ENCODE results near the gene TMEM117. TPM values are rescaled to one million over a fixed set of nuclear protein-coding genes. Genes with fewer than 3 reads are reported as not detected.

TMEM117 gene
- polyA plus RNA-seq, 1 experiment = 4.3 TPM

DNA sequence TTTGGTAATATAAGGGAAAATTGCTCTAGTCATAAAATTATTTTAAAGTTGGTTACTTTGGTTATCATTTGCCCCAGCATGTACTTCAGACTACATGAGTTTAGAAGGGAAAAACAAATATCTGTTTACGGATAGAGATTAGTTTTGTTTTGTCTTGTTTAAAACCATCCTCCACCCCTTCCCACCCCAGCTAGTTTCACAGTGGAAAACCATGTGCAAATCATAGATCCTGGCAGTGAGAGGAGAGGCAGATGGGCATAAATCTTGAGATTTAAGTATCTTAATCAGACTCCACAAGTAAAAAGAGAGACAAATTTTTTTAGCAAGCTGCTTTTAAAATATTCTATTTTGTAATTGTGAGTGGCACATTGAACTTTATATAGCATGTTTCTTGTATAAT, 424.7 kb downstream of the TMEM117 start:
- CTCF ChIA-PET = interaction anchor here (0.8 kb wide), 1 partner anchor 16 kb away, joined by 4 read pairs; no protein-coding TSS in a partner anchor
- TF ChIP-seq CTCF (IDR thresholded peaks at IDR 0.05; ENCODE audit: insufficient read depth, low read depth, low read length) = no peak
- Histone ChIP-seq H3K27me3 (ENCODE audit: control insufficient read depth, insufficient read depth, low read length) (no peaks in the 10 kb centered on the region), H3K36me3 (ENCODE audit: control insufficient read depth, insufficient read depth, low read length) (no peaks in the 10 kb centered on the region), H3K4me3 (ENCODE audit: low read depth, low read length) (no peak overlapping the region)
- no peak for DNase-seq (ENCODE audit: low read depth)
- POLR2A ChIA-PET = no interaction called here

DNA sequence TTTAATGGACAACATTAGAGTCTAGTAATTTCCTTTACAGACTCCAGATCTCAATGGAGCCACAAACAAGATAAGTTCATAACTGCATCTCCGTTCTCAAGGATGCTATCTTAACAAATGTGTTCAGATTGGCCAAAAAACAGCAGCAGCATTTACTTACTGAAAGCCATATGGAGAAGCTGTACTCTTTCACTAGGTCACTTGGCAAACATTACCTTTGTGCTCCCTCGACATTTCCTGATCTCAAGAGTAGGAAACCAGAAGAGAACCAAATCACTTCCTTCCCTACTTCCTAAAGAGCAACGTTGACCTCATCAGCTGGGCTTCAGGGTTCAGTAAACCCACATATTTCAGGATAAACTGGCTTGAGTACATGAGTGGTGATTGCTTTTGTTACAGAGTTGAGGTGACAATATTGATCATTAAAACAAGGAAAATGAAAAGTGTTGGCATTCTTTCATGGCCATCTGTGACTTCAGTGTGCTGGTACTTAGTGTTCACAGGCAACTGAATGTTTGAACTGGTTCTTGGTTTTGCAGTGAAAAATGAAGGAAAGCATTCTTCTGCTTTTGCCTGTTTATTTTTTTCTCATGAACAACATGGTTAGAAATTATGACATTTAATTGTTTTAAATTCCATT, 449.6 kb downstream of the TMEM117 start:
- Histone ChIP-seq H3K4me3 (ENCODE audit: low read depth, low read length) (no peak overlapping the region), H3K27me3 (ENCODE audit: control insufficient read depth, insufficient read depth, low read length) (no peaks in the 10 kb centered on the region), H3K36me3 (ENCODE audit: control insufficient read depth, insufficient read depth, low read length) (no peaks in the 10 kb centered on the region)
- DNase-seq (ENCODE audit: low read depth) = no peak
- no peak for TF ChIP-seq CTCF (IDR thresholded peaks at IDR 0.05; ENCODE audit: insufficient read depth, low read depth, low read length)
- POLR2A ChIA-PET = no interaction called here
- CTCF ChIA-PET = no interaction called here

DNA sequence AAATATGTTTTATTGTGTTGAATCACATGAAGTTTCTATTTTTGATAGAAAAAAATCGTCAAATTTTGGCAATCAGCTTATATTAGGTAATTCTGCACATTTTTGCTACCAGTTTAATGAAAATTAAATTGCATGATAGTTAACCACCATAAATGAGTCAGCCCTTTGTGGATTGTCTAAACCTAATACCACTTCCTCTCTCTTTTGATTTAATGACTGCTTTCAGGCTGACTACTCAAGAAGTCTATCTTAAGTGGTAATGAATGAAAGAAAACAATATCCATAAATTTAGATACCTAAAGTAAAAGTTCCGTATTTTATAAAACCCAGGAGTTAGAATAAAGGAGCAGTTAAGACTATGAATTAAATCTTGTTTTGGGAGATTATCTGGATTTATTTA, 450.5 kb downstream of the TMEM117 start:
- ChIA-PET CTCF (no interaction called here), POLR2A (no interaction called here)
- Histone ChIP-seq H3K27me3 (ENCODE audit: control insufficient read depth, insufficient read depth, low read length) (no peaks in the 10 kb centered on the region), H3K4me3 (ENCODE audit: low read depth, low read length) (no peak overlapping the region), H3K36me3 (ENCODE audit: control insufficient read depth, insufficient read depth, low read length) (no peaks in the 10 kb centered on the region)
- no peak for TF ChIP-seq CTCF (IDR thresholded peaks at IDR 0.05; ENCODE audit: insufficient read depth, low read depth, low read length)
- no peak for DNase-seq (ENCODE audit: low read depth)

DNA sequence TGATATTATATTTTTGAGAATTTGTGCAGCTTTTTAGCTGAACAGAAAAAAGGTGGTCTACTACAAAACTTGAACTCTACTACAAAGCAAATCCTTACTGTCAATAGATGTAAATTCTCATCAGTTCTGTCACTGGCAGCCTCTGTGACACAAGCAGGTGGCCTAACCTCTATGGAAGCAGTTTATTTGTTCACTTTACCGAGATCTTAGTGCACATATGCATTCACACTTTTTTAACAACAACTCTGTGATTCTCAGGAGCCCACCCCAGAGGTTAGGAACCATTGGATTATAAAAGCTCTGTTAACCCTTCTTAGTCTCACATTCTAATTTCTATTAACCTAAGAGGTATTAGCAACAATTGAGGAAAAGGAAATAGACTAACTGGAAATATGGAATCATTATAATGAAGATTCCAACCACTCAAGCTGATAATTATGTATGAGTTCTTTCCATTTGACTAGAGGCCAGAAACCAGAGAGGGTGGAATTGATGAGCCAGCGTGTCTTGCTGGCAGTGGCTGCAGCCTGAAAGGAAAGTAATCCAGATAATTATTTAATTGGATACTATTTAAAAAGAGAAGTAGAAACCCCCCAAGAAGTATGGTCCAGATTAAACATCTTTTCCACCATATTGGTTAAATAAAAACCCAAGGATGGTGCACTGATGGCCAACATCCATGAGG, 451.1 kb downstream of the TMEM117 start:
- no peak for TF ChIP-seq CTCF (IDR thresholded peaks at IDR 0.05; ENCODE audit: insufficient read depth, low read depth, low read length)
- Histone ChIP-seq H3K27me3 (ENCODE audit: control insufficient read depth, insufficient read depth, low read length) (no peaks in the 10 kb centered on the region), H3K4me3 (ENCODE audit: low read depth, low read length) (no peak overlapping the region), H3K36me3 (ENCODE audit: control insufficient read depth, insufficient read depth, low read length) (no peaks in the 10 kb centered on the region)
- POLR2A ChIA-PET = no interaction called here
- DNase-seq (ENCODE audit: low read depth) = no peak
- CTCF ChIA-PET = no interaction called here

DNA sequence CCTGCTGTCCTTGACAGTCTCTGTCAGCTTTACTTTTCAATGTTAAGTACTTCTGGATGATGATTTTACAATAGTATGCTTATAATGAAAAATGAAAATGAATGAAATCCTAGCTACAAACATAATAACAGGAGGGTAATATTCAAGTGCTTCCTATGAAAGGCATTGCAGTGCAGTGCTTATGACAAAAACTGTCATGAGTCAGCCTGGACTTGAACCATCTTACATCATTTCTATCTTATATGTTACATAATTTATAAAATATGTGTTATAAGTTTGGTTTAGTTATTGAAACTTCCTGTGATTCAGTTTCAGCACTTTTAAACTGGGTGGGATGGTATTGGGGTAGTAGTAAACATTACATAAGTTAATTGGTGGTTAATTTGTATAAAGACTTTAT, 451.7 kb downstream of the TMEM117 start:
- no peak overlapping the region for H3K4me3 ChIP-seq (ENCODE audit: low read depth, low read length)
- POLR2A ChIA-PET = no interaction called here
- CTCF ChIA-PET = no interaction called here
- TF ChIP-seq CTCF (IDR thresholded peaks at IDR 0.05; ENCODE audit: insufficient read depth, low read depth, low read length) = no peak
- no peak for DNase-seq (ENCODE audit: low read depth)
- no peaks in the 10 kb centered on the region for H3K27me3 ChIP-seq (ENCODE audit: control insufficient read depth, insufficient read depth, low read length)
- no peaks in the 10 kb centered on the region for H3K36me3 ChIP-seq (ENCODE audit: control insufficient read depth, insufficient read depth, low read length)
